ENCODE data around the gene B4GALT1. TPM values are rescaled to one million over a fixed set of nuclear protein-coding genes. Genes with fewer than 3 reads are reported as not detected.

Gene B4GALT1
- total RNA-seq, 1 experiment from 2014 or later: 32.0 TPM

DNA sequence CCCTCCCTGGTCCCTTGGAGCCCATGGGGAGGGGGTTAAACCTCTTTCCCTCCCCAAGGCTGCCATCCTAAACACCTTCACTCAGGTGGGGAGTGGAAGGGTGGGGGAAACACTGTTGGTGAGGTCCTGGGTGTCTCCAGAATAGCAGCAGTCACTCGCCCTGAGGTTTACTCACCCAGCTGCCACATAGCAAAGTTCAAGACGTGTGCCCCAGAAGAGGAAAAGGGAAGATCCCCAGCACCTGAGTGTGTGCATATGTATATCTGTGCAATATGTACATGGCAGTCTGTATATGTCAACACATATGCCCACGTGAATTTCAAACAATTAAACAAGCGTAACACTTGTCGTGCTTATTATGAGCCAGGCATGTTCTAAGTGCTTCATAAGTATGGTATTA lies 59.4 kb downstream of the B4GALT1 start:
- TF ChIP-seq EZH2 (IDR thresholded peaks at IDR 0.05; ENCODE audit: borderline replicate concordance, low read depth, low read length, poor library complexity, severe bottlenecking): no peak
- TF ChIP-seq, protein P1, sequence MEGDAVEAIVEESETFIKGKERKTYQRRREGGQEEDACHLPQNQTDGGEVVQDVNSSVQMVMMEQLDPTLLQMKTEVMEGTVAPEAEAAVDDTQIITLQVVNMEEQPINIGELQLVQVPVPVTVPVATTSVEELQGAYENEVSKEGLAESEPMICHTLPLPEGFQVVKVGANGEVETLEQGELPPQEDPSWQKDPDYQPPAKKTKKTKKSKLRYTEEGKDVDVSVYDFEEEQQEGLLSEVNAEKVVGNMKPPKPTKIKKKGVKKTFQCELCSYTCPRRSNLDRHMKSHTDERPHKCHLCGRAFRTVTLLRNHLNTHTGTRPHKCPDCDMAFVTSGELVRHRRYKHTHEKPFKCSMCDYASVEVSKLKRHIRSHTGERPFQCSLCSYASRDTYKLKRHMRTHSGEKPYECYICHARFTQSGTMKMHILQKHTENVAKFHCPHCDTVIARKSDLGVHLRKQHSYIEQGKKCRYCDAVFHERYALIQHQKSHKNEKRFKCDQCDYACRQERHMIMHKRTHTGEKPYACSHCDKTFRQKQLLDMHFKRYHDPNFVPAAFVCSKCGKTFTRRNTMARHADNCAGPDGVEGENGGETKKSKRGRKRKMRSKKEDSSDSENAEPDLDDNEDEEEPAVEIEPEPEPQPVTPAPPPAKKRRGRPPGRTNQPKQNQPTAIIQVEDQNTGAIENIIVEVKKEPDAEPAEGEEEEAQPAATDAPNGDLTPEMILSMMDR (conservative IDR thresholded peaks at IDR 0.05; ENCODE audit: low read depth, low read length): no peak
- CTCF ChIA-PET: no interaction called here
- no peak overlapping the region for H3K27ac ChIP-seq (ENCODE audit: low read depth, low read length, poor library complexity, severe bottlenecking)
- no peaks in the 10 kb centered on the region for H3K27me3 ChIP-seq (replicated peaks; ENCODE audit: insufficient read depth, low read depth, low read length, poor library complexity)
- H3K9me3 ChIP-seq (ENCODE audit: low read depth, low read length, poor library complexity, severe bottlenecking): no peaks in the 10 kb centered on the region
- no peak for DNase-seq (ENCODE audit: low spot score)
- no TSS peak for BruUV-seq (replicated peaks)
- POLR2A ChIA-PET (ENCODE audit: low non-redundant PET): no interaction called here
- no peaks in the 10 kb centered on the region for H3K4me1 ChIP-seq (ENCODE audit: insufficient read depth, low read length, poor library complexity, severe bottlenecking)
- no peaks in the 10 kb centered on the region for H3K36me3 ChIP-seq (ENCODE audit: insufficient read depth, low read length, poor library complexity, severe bottlenecking)
- intact Hi-C loops (cut with micrococcal nuclease; ENCODE audit: unreplicated experiment): no loop called here
- H3K4me3 ChIP-seq (ENCODE audit: low read depth, low read length, poor library complexity, severe bottlenecking): no peak overlapping the region

DNA sequence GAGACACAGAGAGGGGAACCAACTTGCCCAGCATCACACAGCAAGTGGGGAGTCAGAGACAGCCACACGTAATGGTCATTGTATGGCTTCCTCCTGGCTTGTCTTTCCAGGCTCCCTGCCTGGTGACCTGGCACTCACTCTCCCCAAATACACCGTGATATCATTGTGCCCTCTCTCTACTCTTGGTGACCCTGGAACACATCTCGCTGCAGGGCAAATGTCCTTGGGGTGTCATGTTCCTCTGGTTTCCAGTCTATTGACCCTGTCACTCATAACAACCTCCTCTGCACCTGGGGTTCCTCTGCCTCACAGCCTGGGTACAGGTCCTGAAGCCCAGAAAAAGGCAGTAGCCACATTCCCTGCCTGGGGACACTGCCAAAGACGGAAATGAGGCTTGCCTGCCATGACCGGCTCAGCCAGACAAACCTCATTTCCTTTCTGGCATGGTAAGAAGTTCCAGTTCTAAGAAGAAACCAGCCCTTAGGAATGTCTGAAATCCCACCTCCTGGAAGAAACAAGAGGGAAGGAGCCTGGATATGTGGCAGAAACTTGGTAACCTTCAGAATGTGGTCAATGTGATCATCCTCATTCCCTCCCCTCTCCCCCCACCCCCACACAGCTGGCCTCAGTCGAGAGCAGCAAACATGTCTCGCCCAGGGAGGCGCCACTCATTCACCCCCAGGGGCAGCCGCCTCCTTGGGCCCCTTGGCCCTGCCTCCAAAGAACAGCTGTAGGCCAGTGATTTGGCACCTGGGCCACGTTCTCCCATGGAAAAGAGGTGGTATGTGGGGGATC lies 60.1 kb downstream of the B4GALT1 start:
- no peaks in the 10 kb centered on the region for H3K4me1 ChIP-seq (ENCODE audit: insufficient read depth, low read length, poor library complexity, severe bottlenecking)
- no peak overlapping the region for H3K27ac ChIP-seq (ENCODE audit: low read depth, low read length, poor library complexity, severe bottlenecking)
- CTCF ChIA-PET: no interaction called here
- H3K27me3 ChIP-seq (replicated peaks; ENCODE audit: insufficient read depth, low read depth, low read length, poor library complexity): no peaks in the 10 kb centered on the region
- H3K36me3 ChIP-seq (ENCODE audit: insufficient read depth, low read length, poor library complexity, severe bottlenecking): no peaks in the 10 kb centered on the region
- TF ChIP-seq, protein P1 (conservative IDR thresholded peaks at IDR 0.05; ENCODE audit: low read depth, low read length): no peak
- no peak for TF ChIP-seq EZH2 (IDR thresholded peaks at IDR 0.05; ENCODE audit: borderline replicate concordance, low read depth, low read length, poor library complexity, severe bottlenecking)
- BruUV-seq (replicated peaks): no TSS peak
- intact Hi-C loops (cut with micrococcal nuclease; ENCODE audit: unreplicated experiment): no loop called here
- no peaks in the 10 kb centered on the region for H3K9me3 ChIP-seq (ENCODE audit: low read depth, low read length, poor library complexity, severe bottlenecking)
- POLR2A ChIA-PET (ENCODE audit: low non-redundant PET): no interaction called here
- no peak for DNase-seq (ENCODE audit: low spot score)
- H3K4me3 ChIP-seq (ENCODE audit: low read depth, low read length, poor library complexity, severe bottlenecking): no peak overlapping the region

DNA sequence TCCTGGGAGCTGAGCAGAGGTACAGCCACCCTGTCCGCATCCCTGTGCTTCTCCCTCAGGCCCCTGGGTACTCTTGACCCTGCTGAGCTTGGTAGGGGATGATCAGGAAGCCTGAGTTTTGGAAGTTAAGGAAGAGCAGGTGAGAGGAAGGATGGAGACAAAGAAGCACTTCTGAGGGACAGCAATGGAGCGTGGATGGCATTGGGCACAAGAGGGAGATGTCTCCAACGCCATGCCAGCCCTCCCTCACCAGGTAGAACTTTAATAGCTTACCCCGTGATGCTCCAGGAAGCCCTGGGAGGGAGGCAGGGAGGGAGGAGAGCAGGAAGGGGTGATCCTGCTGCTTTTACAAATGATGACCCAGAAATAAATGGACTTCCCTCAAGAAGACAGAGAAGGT lies 60.8 kb downstream of the B4GALT1 start:
- CTCF ChIA-PET: no interaction called here
- TF ChIP-seq, protein P1 (conservative IDR thresholded peaks at IDR 0.05; ENCODE audit: low read depth, low read length): no peak
- no peak for TF ChIP-seq EZH2 (IDR thresholded peaks at IDR 0.05; ENCODE audit: borderline replicate concordance, low read depth, low read length, poor library complexity, severe bottlenecking)
- no peaks in the 10 kb centered on the region for H3K4me1 ChIP-seq (ENCODE audit: insufficient read depth, low read length, poor library complexity, severe bottlenecking)
- H3K27ac ChIP-seq (ENCODE audit: low read depth, low read length, poor library complexity, severe bottlenecking): no peak overlapping the region
- no peak for DNase-seq (ENCODE audit: low spot score)
- H3K36me3 ChIP-seq (ENCODE audit: insufficient read depth, low read length, poor library complexity, severe bottlenecking): no peaks in the 10 kb centered on the region
- BruUV-seq (replicated peaks): no TSS peak
- POLR2A ChIA-PET (ENCODE audit: low non-redundant PET): no interaction called here
- H3K9me3 ChIP-seq (ENCODE audit: low read depth, low read length, poor library complexity, severe bottlenecking): no peaks in the 10 kb centered on the region
- H3K4me3 ChIP-seq (ENCODE audit: low read depth, low read length, poor library complexity, severe bottlenecking): no peak overlapping the region
- intact Hi-C loops (cut with micrococcal nuclease; ENCODE audit: unreplicated experiment): no loop called here
- no peaks in the 10 kb centered on the region for H3K27me3 ChIP-seq (replicated peaks; ENCODE audit: insufficient read depth, low read depth, low read length, poor library complexity)
